HCT116 (cell line): Measurements from ENCODE around the gene NPFFR1. TPM values are rescaled to one million over a fixed set of nuclear protein-coding genes. Genes with fewer than 3 reads are reported as not detected.

Experiments
- ATAC-seq: fragments of 200-7000 bp; cut with Tn5 transposase; 2 replicates; pipeline ENCODE4 v1.9.1; 2020; ENCODE audit warnings: mild to moderate bottlenecking, moderate library complexity
- BruUV-seq: library from RNA; stranded (reverse); fragments of 400-500 nt; replicated peaks from 2 replicates; lab custom pipeline; 2021; lab: Mats Ljungman, UMichigan
- CTCF ChIA-PET: fragments of 300-600 bp; sonication (Branson Sonifier 250); formaldehyde crosslinking; loops from one replicate; lab custom pipeline; 2021; ENCODE audit warnings: antibody characterized with exemption; lab: Charles Lee
- POLR2A ChIA-PET: fragments of 300-600, 350-600 bp; sonication (Branson Sonifier 250); formaldehyde crosslinking; loops from one replicate; lab custom pipeline; 2021; ENCODE audit warnings: antibody characterized with exemption; lab: Charles Lee
- RAD21 ChIA-PET, 2 experiments: fragments of 300-600 bp; sonication (Branson Sonifier 250); formaldehyde crosslinking; loops; one replicate each; lab custom pipeline; 2023; ENCODE audit warnings: low total read pairs in 2 of 2; ENCODE audit not compliant: uncharacterized antibody in 2 of 2, unreplicated experiment in 2 of 2, low non-redundant PET in 1 of 2; lab: Charles Lee
- DNase-seq: peaks from one replicate; pipeline ENCODE4 v3.0.0-alpha.2; 2010; ENCODE audit warnings: low read depth, low spot score
- H2AFZ ChIP-seq: fragments of 200-600 bp; shearing (Covaris generic), sonication (generic); 2 replicates; pipeline ENCODE4 v1.6.1; 2017; ENCODE audit warnings: low read depth, mixed run types, mixed read lengths, antibody characterized with exemption, low read length; ENCODE audit not compliant: poor library complexity, severe bottlenecking
- H3K27ac ChIP-seq: 2 replicates; pipeline ENCODE4 v1.5.1; 2012; ENCODE audit warnings: low read depth, low read length
- H3K27me3 ChIP-seq: fragments of 200-600 bp; sonication (generic); 2 replicates; pipeline ENCODE4 v1.6.1; 2016; ENCODE audit warnings: mixed run types, low read length, mixed read lengths; ENCODE audit not compliant: insufficient read depth
- H3K36me3 ChIP-seq, 2 experiments: fragments of 200-500 bp in 1 of 2; fragments of 200-600 bp in 1 of 2; sonication (Bioruptor generic) in 1 of 2; sonication (generic) in 1 of 2; 2 replicates each; pipeline versions ENCODE4 v1.5.1 to v1.6.1; 2014 to 2016; ENCODE audit warnings: low read length in 2 of 2, inconsistent platforms in 1 of 2, mixed read lengths in 1 of 2, mixed run types in 1 of 2; ENCODE audit not compliant: insufficient read depth in 2 of 2, control insufficient read depth in 1 of 2
- H3K4me1 ChIP-seq, 2 experiments: fragments of 200-600 bp in 1 of 2; sonication (generic) in 1 of 2; 2 replicates each; pipeline versions ENCODE4 v1.5.1 to v1.6.1; 2012 to 2017; ENCODE audit warnings: low read length in 2 of 2, inconsistent platforms in 1 of 2, mild to moderate bottlenecking in 1 of 2, mixed read lengths in 1 of 2, mixed run types in 1 of 2, moderate library complexity in 1 of 2; ENCODE audit not compliant: insufficient read depth in 2 of 2, control insufficient read depth in 1 of 2
- H3K4me2 ChIP-seq: fragments of 200-600 bp; sonication (generic); 2 replicates; pipeline ENCODE4 v1.6.1; 2017; ENCODE audit warnings: mixed run types, low read length, mixed read lengths
- H3K4me3 ChIP-seq, 2 experiments: fragments of 200-600 bp in 1 of 2; sonication (generic) in 1 of 2; replicated peaks in 1 of 2; 2 replicates each; pipeline ENCODE4 v1.5.1; 2011 to 2016; ENCODE audit warnings: low read length in 2 of 2, control low read depth in 1 of 2, low read depth in 1 of 2, mild to moderate bottlenecking in 1 of 2, mixed read lengths in 1 of 2, mixed run types in 1 of 2
- H3K79me2 ChIP-seq: fragments of 200-600 bp; sonication (generic); 2 replicates; pipeline ENCODE4 v1.6.1; 2017; ENCODE audit warnings: mild to moderate bottlenecking, mixed run types, low read length, moderate library complexity, mixed read lengths; ENCODE audit not compliant: insufficient read depth
- H3K9ac ChIP-seq: fragments of 200-600 bp; sonication (generic); 2 replicates; pipeline ENCODE4 v1.6.1; 2016; ENCODE audit warnings: low read length, mixed read lengths
- H3K9me2 ChIP-seq: fragments of 200-600 bp; sonication (generic), shearing (Covaris generic); 2 replicates; pipeline ENCODE4 v1.6.1; 2017; ENCODE audit warnings: mixed run types, mild to moderate bottlenecking, moderate library complexity; ENCODE audit not compliant: insufficient read depth
- H3K9me3 ChIP-seq, 2 experiments: fragments of 200-500 bp in 1 of 2; fragments of 200-600 bp in 1 of 2; sonication (Bioruptor generic) in 1 of 2; sonication (generic) in 1 of 2; 2 replicates each; pipeline ENCODE4 v1.6.1; 2014 to 2017; ENCODE audit warnings: low read length in 2 of 2, mixed read lengths in 2 of 2, inconsistent platforms in 1 of 2, low read depth in 1 of 2, mild to moderate bottlenecking in 1 of 2, mixed run types in 1 of 2, moderate library complexity in 1 of 2; ENCODE audit not compliant: control insufficient read depth in 1 of 2, insufficient read depth in 1 of 2
- H4K20me1 ChIP-seq: fragments of 200-600 bp; sonication (generic), shearing (Covaris generic); 2 replicates; pipeline ENCODE4 v1.6.1; 2017; ENCODE audit warnings: mixed run types, mild to moderate bottlenecking, moderate library complexity; ENCODE audit not compliant: insufficient read depth
- CBX3 ChIP-seq: IDR thresholded peaks from 2 replicates; pipeline ENCODE4 v1.6.1; 2012; ENCODE audit warnings: low read depth
- EZH2 ChIP-seq: fragments of 200-600 bp; sonication (generic); IDR thresholded peaks from 2 replicates; pipeline ENCODE4 v1.6.1; 2017; ENCODE audit warnings: antibody characterized with exemption, mixed run types
- JUND ChIP-seq: IDR thresholded peaks from 2 replicates; pipeline ENCODE4 v1.6.1; 2012
- RAD21 ChIP-seq: IDR thresholded peaks from 2 replicates; pipeline ENCODE4 v1.6.1; 2012; ENCODE audit warnings: low read depth, mild to moderate bottlenecking
- SIN3A ChIP-seq: IDR thresholded peaks from 2 replicates; pipeline ENCODE4 v1.6.1; 2012; ENCODE audit warnings: low read depth
- SRF ChIP-seq: IDR thresholded peaks from 2 replicates; pipeline ENCODE4 v1.6.1; 2012; ENCODE audit warnings: low read depth
- YY1 ChIP-seq: IDR thresholded peaks from 2 replicates; pipeline ENCODE4 v1.6.1; 2011; ENCODE audit warnings: low read length, low read depth, moderate library complexity, mild to moderate bottlenecking; ENCODE audit not compliant: insufficient replicate concordance; ENCODE audit errors: extremely low read depth
- ZFX ChIP-seq: fragments of 450-650 bp; IDR thresholded peaks from 2 replicates; pipeline ENCODE4 v1.6.1; 2017
- intact Hi-C: fragments of 100-400 bp; cut with micrococcal nuclease; formaldehyde crosslinking; loops from 2 replicates; pipeline ENCODE4 v1.10.0; 2022
- total RNA-seq: library from RNA; stranded (reverse); gene quantifications from one replicate; pipeline ENCODE4 v1.2.1, GENCODE V29; 2021; ENCODE audit not compliant: unreplicated experiment
- TF ChIP-seq, protein P1 (sequence below), 3 experiments: fragments of 200-600 bp in 1 of 3; sonication (generic) in 1 of 3; IDR thresholded peaks in 2 of 3; conservative IDR thresholded peaks in 1 of 3; 2 replicates each; pipeline ENCODE4 v1.5.1; 2012 to 2017; ENCODE audit warnings: low read depth in 2 of 3, low read length in 2 of 3, antibody characterized with exemption in 1 of 3, borderline replicate concordance in 1 of 3, control low read depth in 1 of 3, mild to moderate bottlenecking in 1 of 3, mixed read lengths in 1 of 3, mixed run types in 1 of 3, moderate library complexity in 1 of 3; ENCODE audit not compliant: insufficient read depth in 1 of 3
- TF ChIP-seq, protein P2 (sequence below): IDR thresholded peaks from 2 replicates; pipeline ENCODE4 v1.6.1; 2012; ENCODE audit warnings: low read depth

NPFFR1 gene
- total RNA-seq, 1 experiment from 2014 or later = 0.02 TPM

- H3K9ac ChIP-seq = no peak overlapping the region
- no peak overlapping the region for H3K4me3 ChIP-seq
- no peaks in the 10 kb centered on the region for H3K27me3 ChIP-seq
- no TSS peak for BruUV-seq
- no peaks in the 10 kb centered on the region for H3K36me3 ChIP-seq
- no peak overlapping the region for H2AFZ ChIP-seq
- CTCF ChIA-PET = interaction anchor here (1.4 to 2.7 kb wide), 3 partner anchors 45 to 121 kb away, joined by 6 to 27 read pairs (median 8); no protein-coding TSS in a partner anchor
- no peak for ATAC-seq
- no peaks in the 10 kb centered on the region for H3K9me2 ChIP-seq
- no peaks in the 10 kb centered on the region for H3K79me2 ChIP-seq
- RAD21 ChIA-PET = interaction anchor here in 1 of 2 experiments (1.0 to 1.2 kb wide), 2 partner anchors 45 to 98 kb away, joined by 3 read pairs; no protein-coding TSS in a partner anchor
- no peaks in the 10 kb centered on the region for H3K9me3 ChIP-seq
- POLR2A ChIA-PET = interaction anchor here (0.8 to 0.9 kb wide), 2 partner anchors 11 to 113 kb away, joined by 3 to 5 read pairs; no protein-coding TSS in a partner anchor
- no peak for DNase-seq
- peaks cover 5 to 26% of the 10 kb centered on the region in 2 experiments; a peak in 3 of 4 replicates for H3K4me1 ChIP-seq
- TF ChIP-seq CBX3 (no peak), YY1 (no peak)
- no peaks in the 10 kb centered on the region for H4K20me1 ChIP-seq
- H3K4me2 ChIP-seq = peak overlapping the region; percentile 59
- H3K27ac ChIP-seq = no peak overlapping the region
- intact Hi-C loops = loop anchor here (2.0 kb wide), 1 partner anchor 98 kb away; no protein-coding TSS in a partner anchor
These were observed 17.1 kb downstream of the NPFFR1 start for GRCh38 chr10:70266701-70267100.

DNA sequence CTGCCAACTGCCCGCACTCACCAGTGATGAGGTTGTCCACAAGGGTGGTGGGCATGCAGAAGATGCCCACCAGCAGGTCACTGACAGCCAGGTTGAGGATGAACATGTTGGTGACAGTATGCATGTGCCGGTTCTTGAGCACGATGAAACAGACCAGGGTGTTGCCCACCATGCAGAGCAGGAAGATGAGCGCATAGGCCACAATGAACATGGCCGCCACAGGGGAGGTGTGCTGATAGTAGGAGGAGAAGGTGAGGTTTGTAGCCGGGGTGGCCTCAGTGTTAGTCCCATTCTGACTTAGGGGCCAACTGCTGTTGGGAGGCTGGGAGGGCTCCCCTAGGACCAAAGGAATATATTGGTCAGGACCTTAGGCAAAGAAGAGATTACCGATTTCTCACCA, 17.7 kb downstream of the NPFFR1 start:
- Histone ChIP-seq H3K4me2 (no peak overlapping the region), H3K27ac (no peak overlapping the region), H3K4me1 (peaks cover 5 to 26% of the 10 kb centered on the region in 2 experiments; a peak in 3 of 4 replicates), H3K4me3 (no peak overlapping the region), H3K9ac (no peak overlapping the region), H3K36me3 (no peaks in the 10 kb centered on the region), H3K27me3 (no peaks in the 10 kb centered on the region), H3K9me3 (peaks cover 2 to 5% of the 10 kb centered on the region in 2 experiments; a peak in 2 of 4 replicates), H2AFZ (no peak overlapping the region), H4K20me1 (no peaks in the 10 kb centered on the region), H3K9me2 (no peaks in the 10 kb centered on the region), H3K79me2 (no peaks in the 10 kb centered on the region)
- DNase-seq (no peak), ATAC-seq (no peak)
- ChIA-PET POLR2A (no interaction called here), CTCF (interaction anchor here (0.9 to 2.7 kb wide), 11 partner anchors 10 to 121 kb away, joined by 3 to 27 read pairs (median 7); partner anchors contain the start of gene TYSND1), RAD21 (interaction anchor here (1.5 to 1.9 kb wide), 4 partner anchors 44 to 121 kb away, joined by 4 to 17 read pairs (median 10); no protein-coding TSS in a partner anchor)
- intact Hi-C loops = loop anchor here (2.0 kb wide), 1 partner anchor 99 kb away; no protein-coding TSS in a partner anchor
- no TSS peak for BruUV-seq
- no peak for TF ChIP-seq SIN3A
- no peak for TF ChIP-seq EZH2
- TF ChIP-seq JUND = no peak
- no peak for TF ChIP-seq SRF
- TF ChIP-seq, protein P1, sequence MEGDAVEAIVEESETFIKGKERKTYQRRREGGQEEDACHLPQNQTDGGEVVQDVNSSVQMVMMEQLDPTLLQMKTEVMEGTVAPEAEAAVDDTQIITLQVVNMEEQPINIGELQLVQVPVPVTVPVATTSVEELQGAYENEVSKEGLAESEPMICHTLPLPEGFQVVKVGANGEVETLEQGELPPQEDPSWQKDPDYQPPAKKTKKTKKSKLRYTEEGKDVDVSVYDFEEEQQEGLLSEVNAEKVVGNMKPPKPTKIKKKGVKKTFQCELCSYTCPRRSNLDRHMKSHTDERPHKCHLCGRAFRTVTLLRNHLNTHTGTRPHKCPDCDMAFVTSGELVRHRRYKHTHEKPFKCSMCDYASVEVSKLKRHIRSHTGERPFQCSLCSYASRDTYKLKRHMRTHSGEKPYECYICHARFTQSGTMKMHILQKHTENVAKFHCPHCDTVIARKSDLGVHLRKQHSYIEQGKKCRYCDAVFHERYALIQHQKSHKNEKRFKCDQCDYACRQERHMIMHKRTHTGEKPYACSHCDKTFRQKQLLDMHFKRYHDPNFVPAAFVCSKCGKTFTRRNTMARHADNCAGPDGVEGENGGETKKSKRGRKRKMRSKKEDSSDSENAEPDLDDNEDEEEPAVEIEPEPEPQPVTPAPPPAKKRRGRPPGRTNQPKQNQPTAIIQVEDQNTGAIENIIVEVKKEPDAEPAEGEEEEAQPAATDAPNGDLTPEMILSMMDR (IDR thresholded peaks at IDR 0.05 in 2 of 3, conservative IDR thresholded peaks at IDR 0.05 in 1 of 3; ENCODE audit: borderline replicate concordance in 1 of 3, insufficient read depth in 1 of 3, low read depth in 2 of 3, low read length in 2 of 3) = no peak
- TF ChIP-seq, protein P2, sequence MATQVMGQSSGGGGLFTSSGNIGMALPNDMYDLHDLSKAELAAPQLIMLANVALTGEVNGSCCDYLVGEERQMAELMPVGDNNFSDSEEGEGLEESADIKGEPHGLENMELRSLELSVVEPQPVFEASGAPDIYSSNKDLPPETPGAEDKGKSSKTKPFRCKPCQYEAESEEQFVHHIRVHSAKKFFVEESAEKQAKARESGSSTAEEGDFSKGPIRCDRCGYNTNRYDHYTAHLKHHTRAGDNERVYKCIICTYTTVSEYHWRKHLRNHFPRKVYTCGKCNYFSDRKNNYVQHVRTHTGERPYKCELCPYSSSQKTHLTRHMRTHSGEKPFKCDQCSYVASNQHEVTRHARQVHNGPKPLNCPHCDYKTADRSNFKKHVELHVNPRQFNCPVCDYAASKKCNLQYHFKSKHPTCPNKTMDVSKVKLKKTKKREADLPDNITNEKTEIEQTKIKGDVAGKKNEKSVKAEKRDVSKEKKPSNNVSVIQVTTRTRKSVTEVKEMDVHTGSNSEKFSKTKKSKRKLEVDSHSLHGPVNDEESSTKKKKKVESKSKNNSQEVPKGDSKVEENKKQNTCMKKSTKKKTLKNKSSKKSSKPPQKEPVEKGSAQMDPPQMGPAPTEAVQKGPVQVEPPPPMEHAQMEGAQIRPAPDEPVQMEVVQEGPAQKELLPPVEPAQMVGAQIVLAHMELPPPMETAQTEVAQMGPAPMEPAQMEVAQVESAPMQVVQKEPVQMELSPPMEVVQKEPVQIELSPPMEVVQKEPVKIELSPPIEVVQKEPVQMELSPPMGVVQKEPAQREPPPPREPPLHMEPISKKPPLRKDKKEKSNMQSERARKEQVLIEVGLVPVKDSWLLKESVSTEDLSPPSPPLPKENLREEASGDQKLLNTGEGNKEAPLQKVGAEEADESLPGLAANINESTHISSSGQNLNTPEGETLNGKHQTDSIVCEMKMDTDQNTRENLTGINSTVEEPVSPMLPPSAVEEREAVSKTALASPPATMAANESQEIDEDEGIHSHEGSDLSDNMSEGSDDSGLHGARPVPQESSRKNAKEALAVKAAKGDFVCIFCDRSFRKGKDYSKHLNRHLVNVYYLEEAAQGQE = no peak
- TF ChIP-seq RAD21 = no peak
- TF ChIP-seq YY1 = no peak
- no peak for TF ChIP-seq ZFX
